Hypothalamus (tissue), 51 donors: ENCODE measurements around the gene CIBAR2.

Experiments used
- DNase-seq, 51 donors: peaks; one replicate each; lab custom pipeline; 2025; lab: John Stamatoyannopoulos, UW

CIBAR2 gene

DNA sequence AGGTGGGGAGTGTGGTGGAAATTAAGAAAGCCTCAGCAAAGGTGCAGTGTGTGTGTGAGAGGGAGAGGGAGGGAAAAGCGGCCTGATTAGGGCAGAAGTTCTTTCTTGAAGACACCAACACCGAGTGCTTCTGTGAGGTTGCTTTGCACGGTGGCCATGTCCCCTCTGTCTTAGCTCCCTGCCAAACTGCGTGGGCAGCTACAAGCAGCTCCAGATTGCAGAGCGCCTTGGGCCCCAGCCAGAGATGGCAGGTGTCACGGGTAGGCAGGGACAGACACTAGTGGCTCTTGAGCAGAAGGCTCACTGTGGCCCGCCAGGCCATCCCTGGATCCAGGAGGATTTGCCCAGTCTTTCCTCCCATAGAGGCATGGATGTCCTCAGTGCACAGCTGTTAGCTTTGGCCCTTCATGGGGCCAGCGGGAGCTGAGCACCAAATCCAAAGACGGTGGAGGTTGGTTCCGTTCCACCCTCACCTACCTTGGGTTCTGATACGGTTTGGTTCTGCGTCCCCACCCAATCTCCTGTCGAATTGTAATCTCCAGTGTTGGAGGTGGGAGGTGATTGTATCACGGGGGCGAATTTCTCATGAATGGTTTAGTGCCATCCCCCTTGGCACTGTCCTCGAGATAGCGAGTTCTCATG is 63.2 kb downstream of the CIBAR2 start:
- DNase-seq, result peak in 3 of 51 donors; percentile 14 to 20 (median 17)
